BJ (cell line): ENCODE measurements around the gene GFPT2. TPM values are rescaled to one million over a fixed set of nuclear protein-coding genes. Genes with fewer than 3 reads are reported as not detected.
A peak's percentile ranks its signal among the peaks of the same experiment; 100 is the strongest.

Source experiments
- CTCF ChIA-PET: fragments of 350-600 bp; formaldehyde crosslinking; extraction: SDS; loops from one replicate; lab custom pipeline; 2021; ENCODE audit warnings: antibody characterized with exemption, inconsistent platforms; lab: Yijun Ruan, JAX
- POLR2A ChIA-PET: fragments of 300-600 bp; sonication (Branson Sonifier 250); formaldehyde crosslinking; extraction: SDS; loops from one replicate; lab custom pipeline; 2021; ENCODE audit warnings: antibody characterized with exemption; lab: Charles Lee
- DNase-seq: peaks from one replicate; pipeline ENCODE4 v3.0.0-alpha.2; 2011; ENCODE audit warnings: low read depth
- H3K27me3 ChIP-seq: 2 replicates; pipeline ENCODE4 v1.6.0; 2011; ENCODE audit warnings: low read length; ENCODE audit not compliant: control insufficient read depth, insufficient read depth
- H3K36me3 ChIP-seq: 2 replicates; pipeline ENCODE4 v1.5.1; 2011; ENCODE audit warnings: low read length; ENCODE audit not compliant: control insufficient read depth, insufficient read depth
- H3K4me3 ChIP-seq: 2 replicates; pipeline ENCODE4 v1.5.1; 2011; ENCODE audit warnings: low read depth, mild to moderate bottlenecking, control low read depth, low read length
- CTCF ChIP-seq: IDR thresholded peaks from 2 replicates; pipeline ENCODE4 v1.5.1; 2011; ENCODE audit warnings: low read depth, mild to moderate bottlenecking, control low read depth, inconsistent platforms, low read length, moderate library complexity; ENCODE audit not compliant: insufficient read depth
- polyA minus RNA-seq: library from RNA; depleted of rRNA, polyadenylated mRNA; stranded (reverse); fragments of >200 nt; gene quantifications from 2 replicates; pipeline ENCODE4 v1.2.3, GENCODE V29; 2011; rRNA and poly(A)+ RNA removed
- polyA plus RNA-seq: library from polyadenylated mRNA; depleted of rRNA; stranded (reverse); fragments of >200 nt; gene quantifications from 2 replicates; pipeline ENCODE4 v1.2.3, GENCODE V29; 2011; rRNA removed

GFPT2 gene
- polyA plus RNA-seq: 4.7 and 6.1 TPM in 2 replicates
- polyA minus RNA-seq: 2.4 and 4.3 TPM in 2 replicates

GRCh38 chr5:180353048-180353979 is at the start of gene GFPT2:
GFPT2 (minus strand) TSS chr5:180353336; CDS start chr5:180353217, 119 bp downstream.
- H3K27me3 ChIP-seq: peaks cover 6% of the 10 kb centered on the region; the same call in 1 of the 2 replicates
- DNase-seq: no peak
- TF ChIP-seq CTCF: no peak
- ChIA-PET POLR2A (interaction anchor here (0.6 kb wide), 1 partner anchor 93 kb away, joined by 8 read pairs; no protein-coding TSS in a partner anchor), CTCF (interaction anchor here (0.8 to 1.3 kb wide), 3 partner anchors 25 to 61 kb away, joined by 3 to 4 read pairs (median 3); no protein-coding TSS in a partner anchor)
- H3K4me3 ChIP-seq: peak within 1 kb of the TSS; percentile 67
- H3K36me3 ChIP-seq: no peaks in the 10 kb centered on the region

GRCh38 chr5:180402716-180403115 is 49.6 kb upstream of the GFPT2 start:
- ChIA-PET CTCF (no interaction called here), POLR2A (no interaction called here)
- Histone ChIP-seq H3K27me3 (no peaks in the 10 kb centered on the region), H3K36me3 (no peaks in the 10 kb centered on the region), H3K4me3 (no peak overlapping the region)
- TF ChIP-seq CTCF: no peak
- no peak for DNase-seq

GRCh38 chr5:180401229-180401907 is 48.2 kb upstream of the GFPT2 start:
- no peak for TF ChIP-seq CTCF
- POLR2A ChIA-PET: no interaction called here
- CTCF ChIA-PET: interaction anchor here (0.6 kb wide), 1 partner anchor 9 kb away, joined by 4 read pairs; no protein-coding TSS in a partner anchor

GRCh38 chr5:180400416-180400815 is 47.3 kb upstream of the GFPT2 start:
- ChIA-PET POLR2A (no interaction called here), CTCF (no interaction called here)

More at GRCh38 chr5:180401229-180401907, 48.2 kb upstream of the GFPT2 start:
- H3K36me3 ChIP-seq: no peaks in the 10 kb centered on the region
- no peak for DNase-seq
- H3K4me3 ChIP-seq: no peak overlapping the region
- no peaks in the 10 kb centered on the region for H3K27me3 ChIP-seq

More at GRCh38 chr5:180400416-180400815, 47.3 kb upstream of the GFPT2 start:
- Histone ChIP-seq H3K4me3 (no peak overlapping the region), H3K27me3 (no peaks in the 10 kb centered on the region), H3K36me3 (no peaks in the 10 kb centered on the region)
- DNase-seq: no peak
- TF ChIP-seq CTCF: no peak
